Pancreas (tissue), 10 donors: ENCODE results near the gene TSR1. TPM values are rescaled to one million over a fixed set of nuclear protein-coding genes. Genes with fewer than 3 reads are reported as not detected.

Experiments
- ATAC-seq, 4 donors: fragments of 200-7000 bp; cut with Tn5 transposase; one replicate each; pipeline versions ENCODE4 v1.8.0 to v1.9.1; 2020; ENCODE audit warnings: mild to moderate bottlenecking in 4 of 4, moderate library complexity in 4 of 4
- DNase-seq, 6 donors: peaks; one replicate each; pipeline ENCODE4 v3.0.0-alpha.2; 2020
- FAIRE-seq: peaks from 2 replicates; lab custom pipeline; 2012; peaks lifted over from hg19 to GRCh38; lab: Jason Lieb, UNC
- H3K27ac ChIP-seq, 4 donors: fragments of 200-600 bp; sonication (generic); 1 replicate in 3 of 4; 2 replicates in 1 of 4; pipeline versions ENCODE4 v1.5.0 to v1.8.0; 2020
- H3K27me3 ChIP-seq, 4 donors: fragments of 200-600 bp; one replicate each; pipeline ENCODE4 v1.8.0; 2021
- H3K36me3 ChIP-seq, 3 donors: fragments of 200-600 bp; sonication (generic) in 1 of 3; one replicate each; pipeline versions ENCODE4 v1.5.0 to v1.8.0; 2020 to 2021
- H3K4me1 ChIP-seq, 3 donors: fragments of 200-600 bp; one replicate each; pipeline ENCODE4 v1.8.0; 2021
- H3K4me3 ChIP-seq, 4 donors: fragments of 200-600 bp; sonication (generic) in 2 of 4; one replicate each; pipeline versions ENCODE4 v1.5.0 to v1.8.0; 2020 to 2021
- H3K9me3 ChIP-seq, 4 donors: fragments of 200-600 bp; one replicate each; pipeline ENCODE4 v1.8.0; 2021
- CTCF ChIP-seq, 4 donors: fragments of 200-600 bp; sonication (generic) in 3 of 4; IDR thresholded peaks; one replicate each; pipeline versions ENCODE4 v1.5.0 to v1.8.0; 2021; ENCODE audit warnings: antibody characterized with exemption in 4 of 4
- WGBS, 2 donors: extraction: QIAGEN DNeasy Blood & Tissue Kit; methylation state at CpG; one replicate each; pipeline ENCODE4 v1.1.7; 2013; 5-methylcytosine and 5-hydroxymethylcytosine counted together
- intact Hi-C, 3 donors: fragments of 100-400 bp; cut with DNase I; formaldehyde crosslinking; loops; one replicate each; pipeline versions ENCODE4 v1.11.1 to v1.14.2; 2022
- polyA plus RNA-seq, 2 donors: library from polyadenylated mRNA; stranded (reverse); fragments of 200-250 nt; gene quantifications; one replicate each; pipeline ENCODE4 v1.2.3, GENCODE V29; 2013
- total RNA-seq, 6 donors: library from RNA; stranded (reverse); fragmentation: NEBNext Ultra II Directional in 4 of 6; extraction: Animal tissue kit (Norgen Biotek cat#: 25700) in 4 of 6; gene quantifications; one replicate each; pipeline versions ENCODE4 v1.2.1 to v1.2.4, GENCODE V29; 2021 to 2023
- donor health status: healthy with polysubstance abuse.
- donor health status: DM: no; HTN: no; CAD: no; lungs with moderate emphysema.
- donor health status: DM: no; HTN: no; CAD: no.
- donor health status: control.
- donor health status: control.
- donor health status: Bipolar disorder and iron deficiency.
- donor health status: DM: yes; HTN: yes; CAD: no.
- donor health status: DM: no; HTN: no; CAD: no.
- donor health status: DM: no; HTN: no; CAD: no.
- donor health status: DM: yes; HTN: yes; CAD: no.

Gene TSR1
- total and polyA plus RNA-seq, 8 donors, result 8.3 to 17.3 (median 12.2) TPM

- no peak for ATAC-seq
- peaks cover 0 to 6% (median 0%) of the 10 kb centered on the region in 3 donors for H3K36me3 ChIP-seq
- WGBS, 2 donors, result 91 to 92% methylated on average over 16 of the region's 16 CpGs
- H3K4me3 ChIP-seq, result no peak overlapping the region
- FAIRE-seq, result no peak
- TF ChIP-seq CTCF (IDR thresholded peaks at IDR 0.05), result no peak
- DNase-seq, result peak in 1 of 6 donors; percentile 62
- intact Hi-C loops, result loop anchor here in 1 of 3 donors (10.0 kb wide), 1 partner anchor 52 kb away; no protein-coding TSS in a partner anchor
- H3K27ac ChIP-seq, result no peak overlapping the region
- H3K9me3 ChIP-seq, result no peaks in the 10 kb centered on the region
- no peaks in the 10 kb centered on the region for H3K27me3 ChIP-seq
- H3K4me1 ChIP-seq, result no peaks in the 10 kb centered on the region
These were observed 36.4 kb upstream of the TSR1 start for GRCh38 chr17:2372681-2373080.

GRCh38 chr17:2372180-2372579 is 35.9 kb upstream of the TSR1 start:
- H3K27ac ChIP-seq, result no peak overlapping the region
- WGBS, 2 donors, result 93 to 95% methylated on average over 26 of the region's 26 CpGs

GRCh38 chr17:2371183-2372130 is 35.2 kb upstream of the TSR1 start:
- intact Hi-C loops, result loop anchor here in 1 of 3 donors (10.0 kb wide), 1 partner anchor 53 kb away; no protein-coding TSS in a partner anchor

More at GRCh38 chr17:2372180-2372579, 35.9 kb upstream of the TSR1 start:
- Histone ChIP-seq H3K4me3 (no peak overlapping the region), H3K27me3 (no peaks in the 10 kb centered on the region), H3K36me3 (peaks cover 0 to 4% (median 0%) of the 10 kb centered on the region in 3 donors), H3K9me3 (no peaks in the 10 kb centered on the region), H3K4me1 (no peaks in the 10 kb centered on the region)
- DNase-seq, result peak in 1 of 6 donors; percentile 69
- no peak for ATAC-seq
- FAIRE-seq, result no peak
- TF ChIP-seq CTCF (IDR thresholded peaks at IDR 0.05), result no peak
- intact Hi-C loops, result loop anchor here in 1 of 3 donors (10.0 kb wide), 1 partner anchor 53 kb away; no protein-coding TSS in a partner anchor

GRCh38 chr17:2370211-2370589 is 33.9 kb upstream of the TSR1 start:
- 86 to 91% methylated on average over 10 to 11 of the region's 11 CpGs for WGBS, 2 donors
- no peak for ATAC-seq
- TF ChIP-seq CTCF (IDR thresholded peaks at IDR 0.05), result no peak
- Histone ChIP-seq H3K4me3 (no peak overlapping the region), H3K27me3 (no peaks in the 10 kb centered on the region), H3K4me1 (no peaks in the 10 kb centered on the region), H3K27ac (no peak overlapping the region), H3K36me3 (no peaks in the 10 kb centered on the region), H3K9me3 (no peaks in the 10 kb centered on the region)
- no peak for FAIRE-seq
- peak in 1 of 6 donors; percentile 74 for DNase-seq
- intact Hi-C loops, result loop anchor here in 1 of 3 donors (10.0 kb wide), 1 partner anchor 55 kb away; no protein-coding TSS in a partner anchor

More at GRCh38 chr17:2371183-2372130, 35.2 kb upstream of the TSR1 start:
- Histone ChIP-seq H3K4me1 (no peaks in the 10 kb centered on the region), H3K4me3 (no peak overlapping the region), H3K9me3 (no peaks in the 10 kb centered on the region), H3K36me3 (no peaks in the 10 kb centered on the region), H3K27ac (no peak overlapping the region), H3K27me3 (no peaks in the 10 kb centered on the region)
- DNase-seq (no peak), ATAC-seq (no peak), FAIRE-seq (no peak)
- 93 to 94% methylated on average over 30 of the region's 30 CpGs for WGBS, 2 donors
- no peak for TF ChIP-seq CTCF (IDR thresholded peaks at IDR 0.05)
